ENCODE results near the gene EYS. TPM values are rescaled to one million over a fixed set of nuclear protein-coding genes. Genes with fewer than 3 reads are reported as not detected.

The EYS gene
- total RNA-seq, 2 donors from 2014 or later = not detected

GRCh38 chr6:64683682-64684081, 1023.3 kb downstream of the EYS start:
- DNase-seq (ENCODE audit: low spot score) = peak; percentile 60
- no peaks in the 10 kb centered on the region for H3K9me3 ChIP-seq
- no peaks in the 10 kb centered on the region for H3K4me1 ChIP-seq
- no peaks in the 10 kb centered on the region for H3K36me3 ChIP-seq
- no peak overlapping the region for H3K27ac ChIP-seq
- no peak overlapping the region for H3K4me3 ChIP-seq
- H3K27me3 ChIP-seq = no peaks in the 10 kb centered on the region
- TF ChIP-seq CTCF (IDR thresholded peaks at IDR 0.05) = no peak

DNA sequence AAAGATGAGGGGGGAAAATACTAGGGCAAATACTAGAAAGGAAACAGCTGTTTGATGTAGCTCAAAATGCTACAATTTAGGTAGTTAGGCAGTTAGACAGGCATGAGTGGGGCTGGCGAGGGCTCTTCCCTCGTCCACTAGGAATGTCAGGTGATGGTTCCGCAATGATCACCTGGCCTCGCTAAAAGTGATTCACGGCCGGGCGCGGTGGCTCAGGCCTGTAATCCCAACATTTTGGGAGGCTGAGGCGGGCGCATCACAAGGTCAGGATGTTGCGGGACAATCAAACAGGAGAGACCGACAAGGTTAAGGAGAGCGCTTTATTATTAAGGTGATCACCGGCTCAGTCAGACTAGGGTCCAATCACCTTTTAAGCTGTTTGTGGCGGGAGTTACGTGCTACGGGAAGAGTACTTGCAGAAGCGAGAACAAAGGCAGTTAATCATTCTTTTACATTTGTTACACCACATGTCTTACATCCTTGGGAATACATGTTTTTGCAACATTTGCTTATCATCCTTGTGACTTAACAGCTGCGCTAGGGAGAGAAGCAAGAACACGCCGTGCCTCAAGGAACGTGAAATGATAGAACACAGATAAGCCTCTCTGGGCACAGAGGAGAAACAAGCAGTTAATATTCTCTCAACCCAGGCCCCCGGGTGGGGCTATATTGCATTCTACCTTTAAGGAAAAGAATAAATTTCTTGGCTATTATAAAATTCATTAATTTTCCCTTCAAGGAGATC, 1025.4 kb downstream of the EYS start:
- Histone ChIP-seq H3K4me1 (no peaks in the 10 kb centered on the region), H3K27ac (no peak overlapping the region), H3K4me3 (no peak overlapping the region), H3K36me3 (no peaks in the 10 kb centered on the region), H3K9me3 (no peaks in the 10 kb centered on the region), H3K27me3 (no peaks in the 10 kb centered on the region)
- DNase-seq (ENCODE audit: low spot score) = no peak
- TF ChIP-seq CTCF (IDR thresholded peaks at IDR 0.05) = no peak

GRCh38 chr6:64680446-64680845, 1026.6 kb downstream of the EYS start:
- Histone ChIP-seq H3K36me3 (no peaks in the 10 kb centered on the region), H3K4me3 (no peak overlapping the region), H3K27me3 (no peaks in the 10 kb centered on the region), H3K27ac (no peak overlapping the region), H3K4me1 (no peaks in the 10 kb centered on the region), H3K9me3 (no peaks in the 10 kb centered on the region)
- DNase-seq (ENCODE audit: low spot score) = no peak
- no peak for TF ChIP-seq CTCF (IDR thresholded peaks at IDR 0.05)

DNA sequence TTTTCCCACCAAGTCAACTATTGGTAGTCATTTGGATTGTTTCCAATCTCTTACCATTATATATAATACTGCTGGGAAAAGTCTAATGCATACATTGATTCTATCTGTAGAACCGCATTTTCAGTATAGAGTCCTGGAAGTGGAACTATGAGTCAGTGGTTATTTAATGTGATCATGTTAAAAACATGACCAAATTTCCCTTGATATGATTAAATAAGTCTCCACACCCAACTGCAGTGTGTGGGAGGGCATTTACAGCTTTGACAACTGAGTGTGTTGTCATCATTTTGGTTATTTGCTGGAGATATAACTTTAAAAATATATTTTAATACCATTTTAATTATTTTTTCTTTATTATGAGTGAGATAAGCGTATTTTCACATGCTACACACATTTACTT, 1027.6 kb downstream of the EYS start:
- Histone ChIP-seq H3K27ac (no peak overlapping the region), H3K27me3 (no peaks in the 10 kb centered on the region), H3K36me3 (no peaks in the 10 kb centered on the region), H3K4me1 (no peaks in the 10 kb centered on the region), H3K4me3 (no peak overlapping the region), H3K9me3 (no peaks in the 10 kb centered on the region)
- TF ChIP-seq CTCF (IDR thresholded peaks at IDR 0.05) = no peak
- no peak for DNase-seq (ENCODE audit: low spot score)

DNA sequence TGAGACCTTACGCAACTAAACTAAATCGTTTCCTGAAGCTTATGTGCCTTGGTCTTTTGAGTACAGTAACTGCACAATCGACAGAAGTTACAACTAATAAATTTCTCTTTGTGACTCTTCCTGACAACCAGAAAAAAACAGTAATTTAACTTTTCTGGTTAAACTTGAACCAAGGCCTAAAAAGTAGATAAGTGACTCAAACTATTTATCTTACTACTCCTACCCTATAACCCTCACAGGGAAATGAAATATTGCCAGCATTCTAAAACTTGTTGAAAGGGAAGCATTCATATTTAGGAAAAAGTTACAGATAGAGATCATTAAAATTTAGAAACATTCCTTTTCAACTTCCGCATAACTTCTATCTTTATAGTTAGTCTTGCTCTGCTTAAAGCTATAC, 1034.4 kb downstream of the EYS start:
- no peaks in the 10 kb centered on the region for H3K4me1 ChIP-seq
- TF ChIP-seq CTCF (IDR thresholded peaks at IDR 0.05) = no peak
- DNase-seq (ENCODE audit: low spot score) = no peak

GRCh38 chr6:64672131-64672530, 1034.9 kb downstream of the EYS start:
- no peaks in the 10 kb centered on the region for H3K4me1 ChIP-seq

More for the DNA sequence above, 1034.4 kb downstream of the EYS start:
- H3K36me3 ChIP-seq = no peaks in the 10 kb centered on the region
- no peaks in the 10 kb centered on the region for H3K27me3 ChIP-seq
- H3K27ac ChIP-seq = no peak overlapping the region
- H3K4me3 ChIP-seq = no peak overlapping the region
- H3K9me3 ChIP-seq = no peaks in the 10 kb centered on the region

More at GRCh38 chr6:64672131-64672530, 1034.9 kb downstream of the EYS start:
- H3K36me3 ChIP-seq = no peaks in the 10 kb centered on the region
- TF ChIP-seq CTCF (IDR thresholded peaks at IDR 0.05) = no peak
- H3K27me3 ChIP-seq = no peaks in the 10 kb centered on the region
- H3K27ac ChIP-seq = no peak overlapping the region
- H3K9me3 ChIP-seq = no peaks in the 10 kb centered on the region
- H3K4me3 ChIP-seq = no peak overlapping the region
- no peak for DNase-seq (ENCODE audit: low spot score)

Data from right atrium auricular region (tissue), 2 donors.